ENCODE measurements around the gene FAXDC2. TPM values are rescaled to one million over a fixed set of nuclear protein-coding genes. Genes with fewer than 3 reads are reported as not detected.

Gene FAXDC2
- total and polyA plus RNA-seq, 2 of the 13 experiments (the other 11 are each of a cell fraction or from before 2014, with no cell fraction given): 4.7 to 58.8 TPM

DNA sequence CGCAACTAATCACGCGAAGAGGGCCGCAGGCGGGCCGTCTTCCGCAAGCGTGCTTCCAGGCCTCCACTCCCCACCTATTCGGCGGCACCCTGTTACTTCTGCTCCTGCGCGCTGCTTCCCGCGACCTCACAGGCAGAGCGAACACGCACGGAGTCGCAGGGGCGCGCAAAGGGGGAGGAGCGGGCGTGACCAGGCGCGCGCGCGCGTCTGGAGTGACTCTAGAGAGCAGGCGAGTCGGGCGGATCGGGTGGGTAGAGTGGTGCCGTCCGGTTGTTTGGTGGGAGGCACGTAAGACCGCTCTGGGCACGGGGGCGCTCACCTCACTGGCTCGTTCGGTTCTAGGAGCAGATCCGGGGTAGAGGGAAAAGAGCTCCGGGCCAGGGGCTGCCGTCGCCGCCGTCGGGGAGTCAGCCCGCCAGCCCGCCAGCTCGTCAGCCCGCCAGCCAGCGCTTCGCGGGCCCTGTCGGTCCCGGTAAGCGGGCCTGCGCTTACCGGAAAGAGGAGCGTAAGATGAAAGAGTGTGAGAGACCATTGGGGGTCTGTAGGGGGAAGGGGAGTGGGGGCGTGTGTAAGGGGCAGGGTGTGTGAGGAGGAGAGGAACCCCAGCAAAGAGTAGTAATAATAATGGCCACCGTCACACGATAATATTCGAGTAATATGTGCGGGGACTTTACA lies 8.0 kb upstream of the FAXDC2 start, which contains the start of gene CNOT8 (continued):
- TF ChIP-seq NFIC (IDR thresholded peaks at IDR 0.05; ENCODE audit: low read length): 0 out of 2 replicates have a peak, but pooled peaks have one; percentile 31
- no peak; the same call in 1 of the 2 replicates for TF ChIP-seq ZNF343 (CRISPR knock-in tag; IDR thresholded peaks at IDR 0.05)
- 0 out of 2 replicates have a peak, but pooled peaks have one; percentile 49 for TF ChIP-seq HNRNPUL1 (IDR thresholded peaks at IDR 0.05; ENCODE audit: low read depth, low read length)
- no peak for TF ChIP-seq ZNF556 (CRISPR knock-in tag; IDR thresholded peaks at IDR 0.05; ENCODE audit: borderline replicate concordance)
- peak; percentile 82 for TF ChIP-seq ZFX (CRISPR knock-in tag; IDR thresholded peaks at IDR 0.05; ENCODE audit: low read depth)
- TF ChIP-seq, protein P1, sequence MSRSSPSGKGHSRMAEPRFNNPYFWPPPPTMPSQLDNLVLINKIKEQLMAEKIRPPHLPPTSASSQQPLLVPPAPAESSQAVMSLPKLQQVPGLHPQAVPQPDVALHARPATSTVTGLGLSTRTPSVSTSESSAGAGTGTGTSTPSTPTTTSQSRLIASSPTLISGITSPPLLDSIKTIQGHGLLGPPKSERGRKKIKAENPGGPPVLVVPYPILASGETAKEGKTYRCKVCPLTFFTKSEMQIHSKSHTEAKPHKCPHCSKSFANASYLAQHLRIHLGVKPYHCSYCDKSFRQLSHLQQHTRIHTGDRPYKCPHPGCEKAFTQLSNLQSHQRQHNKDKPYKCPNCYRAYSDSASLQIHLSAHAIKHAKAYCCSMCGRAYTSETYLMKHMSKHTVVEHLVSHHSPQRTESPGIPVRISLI (CRISPR knock-in tag; IDR thresholded peaks at IDR 0.05; ENCODE audit: borderline replicate concordance): no peak
- no peak for TF ChIP-seq NFIB (CRISPR knock-in tag; IDR thresholded peaks at IDR 0.05; ENCODE audit: borderline replicate concordance)
- no peak for TF ChIP-seq IKZF4 (CRISPR knock-in tag; IDR thresholded peaks at IDR 0.05; ENCODE audit: borderline replicate concordance, low read depth, not compliant biosample characterization)
- peak; percentile 58 for TF ChIP-seq JARID2 (CRISPR knock-in tag; IDR thresholded peaks at IDR 0.05; ENCODE audit: insufficient replicate concordance)
- TF ChIP-seq HIVEP1 (CRISPR knock-in tag; IDR thresholded peaks at IDR 0.05): 0 out of 2 replicates have a peak, but pooled peaks have one; percentile 22
- TF ChIP-seq NFKBIZ (CRISPR knock-in tag; IDR thresholded peaks at IDR 0.05): 0 out of 2 replicates have a peak, but pooled peaks have one; percentile 24
- no peak for TF ChIP-seq ZNF230 (CRISPR knock-in tag; IDR thresholded peaks at IDR 0.05)
- TF ChIP-seq, protein P2, sequence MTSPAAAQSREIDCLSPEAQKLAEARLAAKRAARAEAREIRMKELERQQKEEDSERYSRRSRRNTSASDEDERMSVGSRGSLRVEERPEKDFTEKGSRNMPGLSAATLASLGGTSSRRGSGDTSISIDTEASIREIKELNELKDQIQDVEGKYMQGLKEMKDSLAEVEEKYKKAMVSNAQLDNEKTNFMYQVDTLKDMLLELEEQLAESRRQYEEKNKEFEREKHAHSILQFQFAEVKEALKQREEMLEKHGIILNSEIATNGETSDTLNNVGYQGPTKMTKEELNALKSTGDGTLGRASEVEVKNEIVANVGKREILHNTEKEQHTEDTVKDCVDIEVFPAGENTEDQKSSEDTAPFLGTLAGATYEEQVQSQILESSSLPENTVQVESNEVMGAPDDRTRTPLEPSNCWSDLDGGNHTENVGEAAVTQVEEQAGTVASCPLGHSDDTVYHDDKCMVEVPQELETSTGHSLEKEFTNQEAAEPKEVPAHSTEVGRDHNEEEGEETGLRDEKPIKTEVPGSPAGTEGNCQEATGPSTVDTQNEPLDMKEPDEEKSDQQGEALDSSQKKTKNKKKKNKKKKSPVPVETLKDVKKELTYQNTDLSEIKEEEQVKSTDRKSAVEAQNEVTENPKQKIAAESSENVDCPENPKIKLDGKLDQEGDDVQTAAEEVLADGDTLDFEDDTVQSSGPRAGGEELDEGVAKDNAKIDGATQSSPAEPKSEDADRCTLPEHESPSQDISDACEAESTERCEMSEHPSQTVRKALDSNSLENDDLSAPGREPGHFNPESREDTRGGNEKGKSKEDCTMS (CRISPR knock-in tag; conservative IDR thresholded peaks at IDR 0.05): no peak
- peak; percentile 73 for TF ChIP-seq YEATS4 (CRISPR knock-in tag; IDR thresholded peaks at IDR 0.05; ENCODE audit: borderline replicate concordance)
- TF ChIP-seq ZNF777 (CRISPR knock-in tag; IDR thresholded peaks at IDR 0.05): peak; percentile 85
- TF ChIP-seq TOPORS (CRISPR knock-in tag; IDR thresholded peaks at IDR 0.05): no peak
- peak; percentile 85 for TF ChIP-seq KDM5A (IDR thresholded peaks at IDR 0.05; ENCODE audit: borderline replicate concordance, low read length)
- no peak for TF ChIP-seq ZC3H4 (CRISPR knock-in tag; IDR thresholded peaks at IDR 0.05; ENCODE audit: borderline replicate concordance)
- no peak for TF ChIP-seq MTA1 (CRISPR knock-in tag; IDR thresholded peaks at IDR 0.05; ENCODE audit: borderline replicate concordance)
- TF ChIP-seq CENPT (CRISPR knock-in tag; IDR thresholded peaks at IDR 0.05; ENCODE audit: low read depth): no peak
- TF ChIP-seq DPF2 (CRISPR knock-in tag; IDR thresholded peaks at IDR 0.05; ENCODE audit: borderline replicate concordance, low read depth): no peak
- TF ChIP-seq ZNF773 (CRISPR knock-in tag; IDR thresholded peaks at IDR 0.05; ENCODE audit: borderline replicate concordance): no peak
- TF ChIP-seq RXRA (CRISPR knock-in tag; IDR thresholded peaks at IDR 0.05): peak; percentile 48; the same call in 1 of the 2 replicates
- TF ChIP-seq, protein P3, sequence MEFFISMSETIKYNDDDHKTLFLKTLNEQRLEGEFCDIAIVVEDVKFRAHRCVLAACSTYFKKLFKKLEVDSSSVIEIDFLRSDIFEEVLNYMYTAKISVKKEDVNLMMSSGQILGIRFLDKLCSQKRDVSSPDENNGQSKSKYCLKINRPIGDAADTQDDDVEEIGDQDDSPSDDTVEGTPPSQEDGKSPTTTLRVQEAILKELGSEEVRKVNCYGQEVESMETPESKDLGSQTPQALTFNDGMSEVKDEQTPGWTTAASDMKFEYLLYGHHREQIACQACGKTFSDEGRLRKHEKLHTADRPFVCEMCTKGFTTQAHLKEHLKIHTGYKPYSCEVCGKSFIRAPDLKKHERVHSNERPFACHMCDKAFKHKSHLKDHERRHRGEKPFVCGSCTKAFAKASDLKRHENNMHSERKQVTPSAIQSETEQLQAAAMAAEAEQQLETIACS (CRISPR knock-in tag; IDR thresholded peaks at IDR 0.05): peak; percentile 99
- TF ChIP-seq ZNF333 (CRISPR knock-in tag; IDR thresholded peaks at IDR 0.05; ENCODE audit: borderline replicate concordance): no peak
- TF ChIP-seq SMAD1 (CRISPR knock-in tag; IDR thresholded peaks at IDR 0.05; ENCODE audit: borderline replicate concordance, low read depth): peak; percentile 61; the same call in 1 of the 2 replicates

Measured in HepG2 (cell line).